GM21367 (cell line): Measurements from ENCODE around the gene COL23A1.

Experiments
- ATAC-seq: cut with Tn5 transposase; IDR thresholded peaks from one replicate; pipeline ENCODE4 v1.9.1; 2021; ENCODE audit not compliant: unreplicated experiment

Gene COL23A1

GRCh38 chr5:178428341-178429155 lies 161.6 kb downstream of the COL23A1 start:
- no peak for ATAC-seq

DNA sequence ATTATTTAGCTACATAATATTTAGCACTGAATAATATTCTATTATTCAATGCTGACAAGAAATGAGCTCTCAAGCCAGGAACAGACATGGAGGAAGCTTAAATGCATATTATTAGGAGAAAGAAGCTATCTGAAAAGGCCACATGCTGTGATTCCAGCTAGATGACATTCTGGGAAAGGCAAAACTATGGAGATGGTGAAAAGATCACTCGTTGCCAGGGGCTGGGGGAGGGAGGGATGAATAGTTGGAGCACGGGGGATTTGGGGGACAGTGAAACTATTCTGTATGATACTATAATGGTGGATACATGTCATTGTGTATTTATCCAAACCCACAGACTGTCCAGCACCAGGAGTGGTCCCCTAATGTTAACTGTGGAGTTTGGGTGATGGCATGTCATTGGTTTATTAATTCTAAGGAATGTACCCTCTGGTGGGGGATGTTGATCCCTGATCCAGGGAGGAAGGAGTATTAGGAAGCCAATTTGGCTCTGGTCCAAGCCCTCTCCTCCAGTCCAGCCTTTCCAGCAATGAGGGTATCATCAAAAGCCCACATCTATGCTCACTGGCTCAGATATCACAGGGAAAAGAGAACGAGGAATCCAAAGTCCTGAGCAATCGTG lies 162.5 kb downstream of the COL23A1 start:
- ATAC-seq, result no peak

- ATAC-seq, result no peak
Observed at GRCh38 chr5:178426326-178427130, 163.7 kb downstream of the COL23A1 start.

DNA sequence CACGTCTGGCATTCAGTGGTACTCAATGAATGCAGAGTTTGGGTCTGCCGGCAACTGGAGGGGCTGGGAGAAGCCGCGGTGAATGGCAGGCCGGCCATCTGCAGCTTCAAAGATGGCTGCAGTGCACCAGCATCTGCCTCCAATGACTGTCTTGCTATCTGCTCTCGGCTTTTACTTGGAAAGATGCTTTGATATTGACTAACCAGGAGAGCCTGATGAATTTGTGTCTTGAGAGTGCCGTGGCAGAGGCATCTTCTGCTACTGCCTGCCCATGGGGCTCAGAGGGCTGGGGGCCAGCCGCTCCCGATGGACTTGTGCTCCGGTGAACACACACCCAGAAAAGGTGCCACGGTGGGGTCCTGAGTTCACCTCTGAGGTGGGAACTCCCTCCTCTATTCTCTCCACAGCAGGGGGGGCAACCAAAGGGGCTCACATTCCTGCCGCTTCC lies 164.5 kb downstream of the COL23A1 start:
- ATAC-seq, result no peak

- ATAC-seq, result no peak
Observed at GRCh38 chr5:178424810-178425177, 165.4 kb downstream of the COL23A1 start.

- no peak for ATAC-seq
Observed at GRCh38 chr5:178423901-178424809, 166.0 kb downstream of the COL23A1 start.

DNA sequence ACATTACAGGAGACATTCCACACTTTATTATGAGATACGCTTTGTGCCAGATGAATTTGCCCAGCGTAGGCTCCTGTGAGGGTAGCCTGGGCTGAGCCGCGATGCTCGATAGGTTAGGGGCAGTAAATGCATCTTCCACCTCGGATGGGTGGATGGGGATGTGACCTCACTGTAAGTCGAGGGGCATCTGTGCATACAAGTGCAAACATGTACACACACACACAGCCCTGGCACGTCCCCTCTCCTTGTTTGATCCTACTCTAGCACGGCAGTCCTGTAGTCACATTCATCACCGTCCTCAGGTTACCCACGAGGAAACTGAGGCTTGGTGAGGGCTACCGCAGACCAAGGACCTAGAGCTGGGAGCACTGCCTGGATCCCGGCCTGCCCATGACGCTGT lies 166.8 kb downstream of the COL23A1 start:
- ATAC-seq, result no peak

DNA sequence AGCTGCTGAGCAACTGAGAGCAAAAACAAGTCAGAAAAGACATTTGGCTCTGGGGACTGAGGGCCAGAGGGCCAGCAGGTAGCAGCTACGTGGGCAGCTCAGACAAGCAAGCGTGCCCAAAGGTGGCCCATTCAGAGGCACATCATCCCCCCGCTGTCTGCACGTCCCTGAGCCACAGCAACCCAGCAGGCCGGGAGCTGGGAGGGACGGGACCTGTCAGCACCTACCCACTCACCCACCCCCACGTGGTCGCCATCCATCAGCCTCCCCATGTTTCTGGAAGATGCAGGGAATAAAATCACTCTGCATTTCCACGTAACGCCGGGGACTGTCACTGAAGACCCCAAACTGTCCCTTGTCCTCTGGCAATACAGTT lies 167.8 kb downstream of the COL23A1 start:
- no peak for ATAC-seq

DNA sequence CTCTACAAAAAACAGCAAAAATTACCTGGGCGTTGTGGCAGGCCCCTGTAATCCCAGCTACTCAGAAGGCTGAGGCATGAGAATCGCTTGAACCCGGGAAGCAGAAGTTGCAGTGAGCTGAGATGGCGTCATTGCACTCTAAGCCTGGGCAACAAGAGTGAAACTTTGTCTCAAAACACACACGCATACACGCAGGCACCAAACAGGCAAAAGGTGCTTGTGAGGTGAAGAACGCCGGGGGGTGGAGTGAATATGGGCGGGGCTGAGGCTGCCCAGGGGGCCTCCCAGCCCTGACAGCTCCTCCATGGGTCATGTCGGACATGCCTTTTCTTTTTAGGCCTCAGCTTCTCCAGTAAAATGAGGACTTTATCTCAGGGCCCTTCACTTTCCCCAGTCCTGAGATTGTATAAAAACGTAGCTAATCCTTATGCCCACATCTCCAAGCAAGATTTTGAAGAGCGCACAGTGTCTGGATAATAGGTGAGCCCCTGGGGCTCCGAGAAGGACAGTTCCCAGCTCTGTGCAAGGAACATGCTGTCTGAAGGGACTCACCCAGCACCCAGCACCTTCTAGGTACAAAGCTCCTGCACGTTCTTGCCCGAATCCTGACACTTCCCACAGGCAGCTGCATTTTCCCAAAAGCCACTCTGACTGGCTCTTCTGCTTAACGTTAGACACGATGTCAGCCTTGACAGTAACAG lies 168.3 kb downstream of the COL23A1 start:
- ATAC-seq, result no peak

DNA sequence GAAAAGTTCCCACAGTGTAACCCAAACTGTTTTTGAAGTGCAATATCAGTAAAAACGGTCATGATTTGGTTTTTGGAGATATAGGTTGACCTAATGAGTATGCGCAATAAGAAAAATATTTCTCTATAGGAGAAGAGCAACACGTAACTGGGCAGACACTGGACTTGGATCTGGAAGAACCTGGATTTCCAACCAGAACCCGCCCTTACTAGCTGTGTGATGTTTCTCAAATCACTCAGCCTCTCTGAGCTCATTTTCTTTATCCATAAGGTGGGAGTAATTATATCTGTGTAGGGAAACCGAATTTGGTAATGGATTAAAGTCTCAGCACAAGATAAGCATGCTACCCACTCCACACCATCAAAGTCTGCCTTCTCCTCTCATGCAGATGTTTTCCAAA lies 169.1 kb downstream of the COL23A1 start:
- ATAC-seq, result no peak

DNA sequence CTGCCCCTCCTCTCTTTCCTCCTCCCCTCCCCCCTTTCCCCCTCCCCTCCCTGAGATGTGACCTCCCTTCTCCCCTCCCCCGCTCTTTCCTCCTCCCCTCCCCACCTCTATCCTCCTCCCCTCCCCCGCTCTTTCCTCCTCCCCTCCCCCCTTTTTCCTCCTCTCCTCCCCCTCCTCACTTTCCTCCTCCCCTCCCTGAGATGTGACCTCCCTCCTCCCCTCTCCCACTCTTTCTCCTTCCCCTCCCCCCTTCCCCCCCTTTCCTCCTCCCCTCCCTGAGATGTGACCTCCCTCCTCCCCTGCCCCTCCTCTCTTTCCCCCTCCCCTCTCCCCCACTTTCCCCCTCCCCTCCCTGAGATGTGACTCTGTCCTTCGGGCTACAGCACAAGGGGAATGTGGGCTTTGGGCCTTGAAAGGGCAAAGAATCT lies 169.8 kb downstream of the COL23A1 start:
- ATAC-seq, result no peak

- no peak for ATAC-seq
Observed at GRCh38 chr5:178419651-178420050, 170.5 kb downstream of the COL23A1 start.

DNA sequence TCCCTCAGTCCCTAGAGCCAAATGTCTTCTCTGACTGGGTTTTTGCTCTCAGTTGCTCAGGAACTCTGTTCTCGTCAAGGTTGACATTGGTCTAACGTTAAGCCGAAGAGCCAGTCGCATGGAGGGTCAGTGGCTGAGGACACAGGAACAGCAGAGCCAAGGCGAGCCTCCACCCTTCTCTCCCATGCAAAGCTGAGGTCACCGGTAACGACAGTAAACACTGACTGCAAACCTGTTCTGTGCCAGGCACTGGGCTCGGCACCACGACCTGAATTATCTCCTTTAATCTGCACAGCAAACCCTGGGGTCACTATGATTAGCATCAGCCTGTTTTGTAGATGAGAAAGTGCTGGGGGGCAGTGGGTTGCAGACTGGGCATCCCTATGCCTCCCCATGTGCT lies 171.0 kb downstream of the COL23A1 start:
- ATAC-seq, result no peak

DNA sequence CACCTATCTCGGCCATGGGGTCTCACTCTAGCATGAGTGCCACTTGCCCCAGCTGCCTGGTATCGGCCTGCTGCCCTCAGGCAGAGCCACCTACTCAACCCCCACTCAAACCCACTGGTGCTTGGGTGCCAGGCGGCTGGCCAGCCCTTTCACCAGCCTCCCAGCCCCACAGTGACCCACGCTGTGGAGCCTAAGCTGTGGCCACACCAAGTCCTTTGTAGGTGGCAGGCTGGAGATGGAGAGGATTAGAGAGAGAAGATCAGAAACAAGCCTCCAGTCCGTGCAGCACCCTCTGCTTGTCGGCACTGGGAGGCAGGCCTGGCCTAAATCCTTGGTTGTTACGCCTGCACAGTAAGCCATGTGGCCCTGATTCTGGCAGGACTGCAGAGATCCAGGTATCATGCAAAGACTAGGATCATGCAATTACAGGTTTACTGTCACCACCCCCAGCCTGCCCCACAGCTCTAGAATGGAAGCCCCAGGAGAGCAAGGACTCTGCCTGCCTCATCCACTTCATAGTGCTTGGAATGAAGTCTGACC lies 171.7 kb downstream of the COL23A1 start:
- no peak for ATAC-seq

DNA sequence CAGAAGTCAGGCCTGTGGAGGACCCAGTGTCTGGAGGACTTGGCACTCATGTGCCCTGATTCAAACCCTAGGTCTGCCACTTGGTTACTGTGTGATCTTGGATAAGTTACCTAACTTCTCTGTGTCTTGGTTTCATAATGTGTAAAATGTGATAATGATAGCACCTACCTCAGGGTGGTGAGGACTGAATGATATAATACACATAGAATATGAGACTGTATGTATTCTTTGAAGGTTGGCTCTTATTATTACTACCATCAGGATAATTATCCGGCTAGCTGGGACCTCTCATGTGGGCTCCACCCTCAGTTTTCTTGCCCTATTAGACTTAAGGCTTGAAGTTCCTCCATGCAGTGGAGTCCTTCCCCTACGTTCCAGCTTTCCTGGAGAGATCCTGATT lies 172.2 kb downstream of the COL23A1 start:
- no peak for ATAC-seq

- no peak for ATAC-seq
Observed at GRCh38 chr5:178417391-178417811, 172.8 kb downstream of the COL23A1 start.

DNA sequence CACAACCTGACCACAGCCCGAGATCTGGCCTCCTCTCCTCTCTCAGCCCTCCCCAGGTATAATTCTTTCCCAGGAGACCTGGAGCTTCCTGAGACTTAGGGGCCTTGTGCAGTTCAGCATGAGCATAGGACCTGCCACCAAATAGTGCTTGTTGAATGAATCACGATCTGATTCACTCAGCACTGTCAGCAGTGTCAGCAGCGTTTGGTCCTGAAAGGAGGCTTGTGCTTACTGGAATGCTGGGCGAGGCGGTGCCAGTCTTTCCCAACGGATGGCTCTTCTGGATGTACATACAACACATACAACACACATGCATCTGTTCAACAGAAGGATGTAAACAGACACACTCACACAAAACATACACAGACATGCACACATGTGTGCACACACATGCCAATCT lies 173.3 kb downstream of the COL23A1 start:
- no peak for ATAC-seq

DNA sequence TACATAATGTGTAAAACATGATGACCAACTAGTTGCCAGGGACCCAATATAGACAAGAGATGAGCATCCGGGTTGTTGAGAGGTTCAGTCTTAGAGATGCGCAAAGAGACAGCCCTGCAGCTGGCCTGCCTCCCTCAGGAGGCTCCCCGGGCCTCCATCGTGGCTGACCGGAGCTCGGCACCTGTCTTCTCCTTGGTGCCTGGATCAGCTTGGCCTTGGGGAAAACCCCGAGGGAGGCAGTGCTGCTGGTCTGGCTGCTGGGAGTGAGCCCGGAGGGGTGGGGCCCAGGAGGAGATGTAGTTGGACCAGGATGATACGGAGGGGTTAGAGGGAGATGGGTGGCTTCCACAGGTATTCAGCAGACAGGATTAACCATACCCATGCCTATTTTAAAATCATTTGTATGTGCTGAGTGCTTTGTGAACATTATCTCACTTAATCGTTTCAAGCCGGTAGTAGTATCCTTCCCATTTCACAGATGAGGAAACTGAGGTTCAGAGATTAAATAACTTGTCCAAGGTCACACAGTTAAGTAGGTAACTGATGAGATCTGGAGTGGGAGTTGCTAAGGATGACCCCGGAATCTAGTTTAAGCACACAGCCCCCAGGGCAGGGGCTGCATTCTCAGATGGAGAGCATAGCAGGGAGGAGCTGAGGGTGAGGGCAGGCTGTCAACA lies 173.8 kb downstream of the COL23A1 start:
- no peak for ATAC-seq

DNA sequence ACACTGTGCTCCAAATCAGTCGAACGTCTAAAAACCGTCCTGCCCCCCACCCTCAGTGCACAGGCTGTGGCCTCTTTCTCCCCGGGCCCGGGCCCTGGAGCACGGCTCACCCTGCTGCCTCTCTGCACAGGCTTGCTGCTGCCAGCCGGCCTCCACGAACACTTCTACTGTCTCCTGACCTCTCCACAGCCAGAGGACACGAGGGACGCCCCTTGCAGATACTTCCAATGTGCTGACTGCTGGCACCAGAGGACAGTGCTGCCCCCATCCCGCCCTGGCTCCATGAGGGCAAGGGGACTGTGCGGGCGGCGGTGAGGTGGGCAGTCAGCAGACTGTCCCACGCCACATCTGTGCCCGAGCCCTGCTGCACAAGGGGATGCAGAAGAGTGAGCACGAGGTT lies 174.8 kb downstream of the COL23A1 start:
- no peak for ATAC-seq
